A673 (cell line): ENCODE data around the gene FMN2. TPM values are rescaled to one million over a fixed set of nuclear protein-coding genes. Genes with fewer than 3 reads are reported as not detected.

Source experiments
- BruUV-seq: library from RNA; stranded (reverse); fragments of 400-500 nt; replicated peaks from 2 replicates; lab custom pipeline; 2021; lab: Mats Ljungman, UMichigan
- CTCF ChIA-PET: fragments of 300-600 bp; sonication (Branson Sonifier 250); formaldehyde crosslinking; loops from one replicate; lab custom pipeline; 2022; ENCODE audit warnings: antibody characterized with exemption; lab: Charles Lee
- POLR2A ChIA-PET: fragments of 300-600 bp; sonication (Branson Sonifier 250); formaldehyde crosslinking; loops from one replicate; lab custom pipeline; 2022; ENCODE audit warnings: antibody characterized with exemption; ENCODE audit not compliant: low non-redundant PET; lab: Charles Lee
- DNase-seq: peaks from one replicate; pipeline ENCODE4 v3.0.0-alpha.2; 2015; ENCODE audit warnings: low spot score
- H3K27ac ChIP-seq: fragments of 200-600 bp; sonication (generic); 2 replicates; pipeline ENCODE4 v1.5.1; 2016; ENCODE audit warnings: mixed run types, low read depth, mild to moderate bottlenecking, mixed read lengths, antibody characterized with exemption, low read length; ENCODE audit not compliant: poor library complexity, severe bottlenecking
- H3K27me3 ChIP-seq: fragments of 200-600 bp; sonication (generic); replicated peaks from 2 replicates; pipeline ENCODE4 v1.6.1; 2017; ENCODE audit warnings: mixed run types, low read depth, mild to moderate bottlenecking, mixed read lengths, antibody characterized with exemption, low read length; ENCODE audit not compliant: insufficient read depth, poor library complexity
- H3K36me3 ChIP-seq: fragments of 200-600 bp; sonication (generic); 2 replicates; pipeline ENCODE4 v1.6.1; 2016; ENCODE audit warnings: mixed run types, mild to moderate bottlenecking, mixed read lengths, antibody characterized with exemption, low read length; ENCODE audit not compliant: insufficient read depth, poor library complexity, severe bottlenecking
- H3K4me1 ChIP-seq: fragments of 200-600 bp; sonication (generic); 2 replicates; pipeline ENCODE4 v1.6.1; 2017; ENCODE audit warnings: mixed run types, mild to moderate bottlenecking, mixed read lengths, antibody characterized with exemption, low read length; ENCODE audit not compliant: insufficient read depth, poor library complexity, severe bottlenecking
- H3K4me3 ChIP-seq: fragments of 200-600 bp; sonication (generic); 2 replicates; pipeline ENCODE4 v1.5.1; 2016; ENCODE audit warnings: low read depth, mixed run types, mild to moderate bottlenecking, mixed read lengths, low read length; ENCODE audit not compliant: poor library complexity, severe bottlenecking
- H3K9me3 ChIP-seq: fragments of 200-600 bp; sonication (generic); 2 replicates; pipeline ENCODE4 v1.6.1; 2016; ENCODE audit warnings: mixed run types, low read depth, mild to moderate bottlenecking, mixed read lengths, antibody characterized with exemption, low read length; ENCODE audit not compliant: poor library complexity, severe bottlenecking
- CTCF ChIP-seq: fragments of 300-800, 200-600 bp; sonication (generic); conservative IDR thresholded peaks from 2 replicates; pipeline ENCODE4 v1.5.1; 2017; ENCODE audit warnings: low read depth, mild to moderate bottlenecking, antibody characterized with exemption, low read length, moderate library complexity, mixed read lengths
- EZH2 ChIP-seq: fragments of 200-600 bp; sonication (generic); IDR thresholded peaks from 2 replicates; pipeline ENCODE4 v1.6.1; 2017; ENCODE audit warnings: borderline replicate concordance, low read depth, mild to moderate bottlenecking, mixed read lengths, antibody characterized with exemption, low read length; ENCODE audit not compliant: poor library complexity, severe bottlenecking
- intact Hi-C: fragments of 100-400 bp; cut with micrococcal nuclease; formaldehyde crosslinking; loops from one replicate; pipeline ENCODE4 v1.10.0; 2022; ENCODE audit not compliant: unreplicated experiment
- total RNA-seq: library from RNA; stranded (reverse); gene quantifications from 2 replicates; pipeline ENCODE4 v1.2.3, GENCODE V29; 2021

Gene FMN2
- total RNA-seq, 1 experiment from 2014 or later: not detected

GRCh38 chr1:240363315-240363714, 271.6 kb downstream of the FMN2 start:
- ChIA-PET POLR2A (no interaction called here), CTCF (no interaction called here)
- Histone ChIP-seq H3K36me3 (no peaks in the 10 kb centered on the region), H3K9me3 (no peaks in the 10 kb centered on the region), H3K27ac (no peak overlapping the region), H3K27me3 (no peaks in the 10 kb centered on the region), H3K4me1 (no peaks in the 10 kb centered on the region), H3K4me3 (no peak overlapping the region)
- BruUV-seq: no TSS peak
- TF ChIP-seq EZH2: no peak
- no peak for TF ChIP-seq CTCF
- no peak for DNase-seq
- intact Hi-C loops: no loop called here

- no peaks in the 10 kb centered on the region for H3K36me3 ChIP-seq
- H3K27ac ChIP-seq: no peak overlapping the region
- no TSS peak for BruUV-seq
- CTCF ChIA-PET: no interaction called here
- POLR2A ChIA-PET: no interaction called here
- no peaks in the 10 kb centered on the region for H3K4me1 ChIP-seq
- H3K9me3 ChIP-seq: no peaks in the 10 kb centered on the region
- no peaks in the 10 kb centered on the region for H3K27me3 ChIP-seq
- TF ChIP-seq EZH2 (no peak), CTCF (no peak)
- H3K4me3 ChIP-seq: no peak overlapping the region
- intact Hi-C loops: no loop called here
- no peak for DNase-seq
These were observed 272.2 kb downstream of the FMN2 start for GRCh38 chr1:240363914-240364313.

- Histone ChIP-seq H3K36me3 (no peaks in the 10 kb centered on the region), H3K4me1 (no peaks in the 10 kb centered on the region), H3K27ac (no peak overlapping the region), H3K27me3 (no peaks in the 10 kb centered on the region), H3K4me3 (no peak overlapping the region), H3K9me3 (no peaks in the 10 kb centered on the region)
- TF ChIP-seq CTCF (no peak), EZH2 (no peak)
- DNase-seq: no peak
- intact Hi-C loops: no loop called here
- CTCF ChIA-PET: no interaction called here
- POLR2A ChIA-PET: no interaction called here
- no TSS peak for BruUV-seq
These were observed 275.0 kb downstream of the FMN2 start for GRCh38 chr1:240366636-240367035.
